GM10248 (cell line): ENCODE results near the gene GGT6.

Experiments used
- CTCF ChIA-PET: fragments of 300-600 bp; sonication (Branson Sonifier 250); formaldehyde crosslinking; extraction: SDS; loops from one replicate; lab custom pipeline; 2021; ENCODE audit warnings: antibody characterized with exemption; lab: Yijun Ruan, JAX
- POLR2A ChIA-PET: fragments of 350-650 bp; sonication (Branson Sonifier 250); formaldehyde crosslinking; extraction: SDS; loops from one replicate; lab custom pipeline; 2020; ENCODE audit warnings: antibody characterized with exemption; lab: Yijun Ruan, JAX
- DNase-seq: peaks from one replicate; pipeline ENCODE4 v3.0.0; 2012; ENCODE audit errors: extremely low spot score
- CTCF ChIP-seq: IDR thresholded peaks from 2 replicates; pipeline ENCODE4 v1.5.1; 2012; ENCODE audit warnings: mild to moderate bottlenecking, low read depth; ENCODE audit errors: extremely low read depth, missing control alignments, control extremely low read depth

Gene GGT6

GRCh38 chr17:4547118-4547906, 13.1 kb downstream of the GGT6 start:
- CTCF ChIA-PET = interaction anchor here (0.8 kb wide), 1 partner anchor 18 kb away, joined by 3 read pairs; no protein-coding TSS in a partner anchor
- no peak for TF ChIP-seq CTCF

GRCh38 chr17:4545217-4545951, 15.0 kb downstream of the GGT6 start:
- CTCF ChIA-PET = no interaction called here
- POLR2A ChIA-PET = no interaction called here
- DNase-seq = no peak
- no peak for TF ChIP-seq CTCF

More at GRCh38 chr17:4547118-4547906, 13.1 kb downstream of the GGT6 start:
- POLR2A ChIA-PET = no interaction called here
- no peak for DNase-seq

- CTCF ChIA-PET = interaction anchor here (0.8 kb wide), 1 partner anchor 21 kb away, joined by 4 read pairs; no protein-coding TSS in a partner anchor
- POLR2A ChIA-PET = no interaction called here
- no peak for DNase-seq
- TF ChIP-seq CTCF = no peak
Measured at GRCh38 chr17:4544951-4545216, 15.5 kb downstream of the GGT6 start.

GRCh38 chr17:4544135-4544950, 16.0 kb downstream of the GGT6 start:
- TF ChIP-seq CTCF = no peak
- ChIA-PET POLR2A (no interaction called here), CTCF (interaction anchor here (0.8 to 1.0 kb wide), 2 partner anchors 8 to 22 kb away, joined by 3 to 4 read pairs; no protein-coding TSS in a partner anchor)
- no peak for DNase-seq

GRCh38 chr17:4543557-4544026, 16.8 kb downstream of the GGT6 start:
- no peak for DNase-seq
- CTCF ChIA-PET = interaction anchor here (1.0 kb wide), 1 partner anchor 9 kb away, joined by 3 read pairs; no protein-coding TSS in a partner anchor
- POLR2A ChIA-PET = no interaction called here
- TF ChIP-seq CTCF = no peak

GRCh38 chr17:4542726-4543191, 17.6 kb downstream of the GGT6 start:
- POLR2A ChIA-PET = no interaction called here
- CTCF ChIA-PET = no interaction called here
- DNase-seq = no peak

More at GRCh38 chr17:4542726-4543191, 17.6 kb downstream of the GGT6 start:
- no peak for TF ChIP-seq CTCF
